GM21526 (cell line): Measurements from ENCODE around the gene ADAMTS2.

ENCODE experiments used
- ATAC-seq: cut with Tn5 transposase; IDR thresholded peaks from one replicate; pipeline ENCODE4 v1.9.1; 2021; ENCODE audit warnings: moderate library complexity; ENCODE audit not compliant: unreplicated experiment, low FRiP score

Gene ADAMTS2

DNA sequence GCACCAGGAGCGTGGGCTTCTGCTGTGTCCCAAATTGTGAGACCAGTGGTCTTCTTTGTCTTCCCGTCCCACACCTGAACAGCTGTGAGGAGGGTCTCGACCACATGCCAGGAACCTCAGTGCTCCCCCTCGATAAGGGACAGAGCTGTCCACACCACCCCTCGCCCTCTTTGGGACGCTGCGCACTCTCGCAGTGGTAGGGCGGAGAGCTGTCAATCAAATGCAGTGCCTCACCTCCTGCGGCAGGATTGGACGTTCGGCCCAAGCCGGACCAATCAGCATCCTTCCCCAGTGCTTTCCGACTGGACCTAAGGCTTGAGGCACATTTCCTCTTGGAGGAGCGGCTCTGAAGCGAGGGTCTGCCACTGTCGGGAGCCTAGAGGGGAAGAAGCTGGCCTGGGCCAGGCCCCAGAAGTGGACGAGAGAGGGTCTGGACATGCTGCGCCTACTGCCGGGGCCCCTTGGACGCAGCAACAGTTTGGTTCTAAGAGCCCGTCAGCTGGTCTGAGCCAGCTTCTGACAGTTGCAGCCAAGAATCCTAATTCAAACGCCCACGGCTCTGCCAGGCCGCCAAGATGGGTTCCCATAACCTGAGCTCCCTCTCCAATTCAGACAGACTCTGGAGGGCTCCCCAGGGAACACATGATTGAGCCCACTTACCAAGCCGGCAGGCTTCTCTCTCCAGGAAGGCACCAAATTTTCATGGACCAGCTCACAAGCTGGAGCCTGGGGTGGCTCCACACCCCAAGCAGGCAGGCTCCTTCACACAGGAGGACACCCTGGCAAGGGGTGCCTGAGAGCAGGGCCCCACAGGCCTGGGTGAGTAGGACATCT is 28.1 kb upstream of the ADAMTS2 start:
- ATAC-seq: no peak

GRCh38 chr5:179371681-179372680 is 26.7 kb upstream of the ADAMTS2 start:
- ATAC-seq: no peak

GRCh38 chr5:179371121-179371510 is 25.9 kb upstream of the ADAMTS2 start:
- no peak for ATAC-seq

DNA sequence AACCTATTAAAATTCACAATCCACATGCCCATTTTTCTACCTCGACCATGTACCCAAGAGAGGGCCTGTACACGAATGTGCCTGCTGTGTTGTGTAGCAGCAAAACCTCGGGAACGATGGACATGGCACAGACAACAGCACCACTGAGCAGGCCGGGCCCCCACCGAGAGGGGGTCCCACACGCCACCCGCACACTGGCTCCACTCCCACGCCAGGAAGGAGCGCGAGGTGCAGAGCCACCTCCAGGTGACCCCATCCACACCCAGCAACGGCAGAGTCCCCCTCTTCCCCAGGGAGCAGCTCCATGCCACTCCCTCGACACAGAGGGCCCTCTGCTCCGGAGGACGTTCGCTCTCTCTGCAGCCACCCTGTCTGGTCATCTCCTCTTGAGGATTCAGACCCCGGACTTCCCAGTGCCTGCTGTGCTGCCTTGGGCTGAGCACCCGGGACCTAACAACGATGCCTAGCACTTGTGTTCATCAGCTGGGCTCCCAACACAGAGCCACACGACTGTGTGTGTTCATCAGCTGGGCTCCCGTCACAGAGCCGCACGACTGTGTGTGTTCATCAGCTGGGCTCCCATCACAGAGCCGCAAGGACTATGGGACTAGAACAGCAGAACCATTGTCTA is 25.3 kb upstream of the ADAMTS2 start:
- ATAC-seq: no peak

GRCh38 chr5:179369530-179369884 is 24.2 kb upstream of the ADAMTS2 start:
- ATAC-seq: no peak

DNA sequence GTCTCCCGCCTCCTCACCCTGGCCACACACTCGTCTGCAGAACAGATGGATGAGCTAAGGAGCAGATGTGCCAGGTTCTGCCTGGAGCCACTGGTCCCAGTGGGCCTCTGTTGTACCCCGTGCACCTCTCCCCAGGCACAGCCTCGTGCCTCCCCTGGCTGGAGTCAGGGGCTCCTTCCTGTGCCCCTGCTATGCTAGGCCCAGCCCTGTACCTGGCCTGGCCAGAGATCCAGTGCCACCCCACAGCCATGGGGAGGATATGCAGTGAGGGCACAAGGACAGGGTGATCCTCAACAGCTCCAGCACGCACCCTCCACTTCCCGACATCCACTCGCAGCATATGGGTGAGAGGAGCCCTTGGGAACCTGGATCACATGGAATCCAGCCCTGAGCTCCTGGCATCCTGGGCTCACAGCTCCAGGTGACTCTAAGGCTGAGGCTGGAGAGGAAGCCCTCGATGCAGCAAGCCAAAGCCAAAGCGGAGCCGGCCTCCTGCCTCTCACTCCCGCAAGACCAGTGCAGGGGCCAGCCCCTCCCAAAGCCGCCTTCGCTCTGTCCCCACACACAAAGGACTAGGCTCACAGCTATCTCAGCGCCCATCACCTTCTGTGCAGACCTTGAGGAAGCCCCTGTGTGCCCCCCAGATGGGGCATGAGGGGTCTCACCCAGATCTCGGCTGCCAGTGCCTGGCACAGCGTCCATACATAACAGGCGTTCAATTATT is 23.7 kb upstream of the ADAMTS2 start:
- ATAC-seq: no peak

DNA sequence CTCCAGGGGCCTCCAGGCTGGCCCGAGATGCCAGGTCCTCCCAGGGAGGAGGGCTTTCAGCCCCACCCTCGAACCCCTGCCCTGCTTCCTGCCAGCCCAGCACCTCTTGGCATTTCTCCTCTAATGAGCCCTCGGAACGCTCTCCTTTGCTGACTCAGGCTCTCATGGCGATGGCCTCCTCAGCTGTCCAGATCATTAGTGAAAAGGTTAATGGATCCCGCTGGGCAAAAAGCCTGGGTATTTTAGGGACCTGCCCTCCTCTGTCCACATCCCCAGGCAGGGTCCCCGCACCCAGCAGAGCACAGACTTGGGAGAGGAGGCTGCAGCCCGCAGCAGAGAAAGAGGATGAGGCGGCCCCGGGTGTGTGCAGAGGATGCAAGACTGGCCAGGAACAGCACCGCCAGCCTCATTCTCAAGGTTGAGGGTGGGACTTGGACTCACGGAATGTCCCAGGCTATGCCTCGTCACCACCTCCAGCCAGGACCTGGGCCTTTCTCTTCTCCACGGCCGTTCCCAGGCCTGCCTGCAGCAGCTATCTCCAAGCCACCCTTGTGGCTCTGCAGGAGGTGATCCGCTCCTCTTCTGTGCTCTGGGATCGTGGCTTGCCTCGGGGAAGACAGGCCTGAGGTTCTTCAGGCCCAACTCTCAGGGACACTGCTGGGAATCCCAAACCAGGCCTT is 23.0 kb upstream of the ADAMTS2 start:
- ATAC-seq: no peak

DNA sequence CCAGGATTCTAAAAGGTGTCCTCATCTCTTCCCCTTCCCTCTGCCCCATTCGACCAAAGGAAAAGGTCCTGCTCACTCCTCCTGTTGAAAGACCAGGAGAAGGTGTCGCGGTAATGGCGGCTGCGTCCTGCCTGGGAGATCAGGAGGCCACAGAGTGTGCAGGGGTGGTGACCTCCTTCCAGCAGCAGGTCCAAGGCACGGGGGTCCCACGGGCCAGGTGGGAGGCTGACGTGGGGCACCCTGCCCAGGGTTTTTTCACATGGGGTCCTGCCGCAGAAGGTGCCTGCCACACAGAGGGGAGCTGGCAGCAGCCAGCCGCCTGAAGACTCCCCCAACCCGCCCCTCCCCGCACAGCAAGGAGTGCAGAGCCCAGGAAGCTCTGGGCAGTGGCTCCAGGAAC is 22.2 kb upstream of the ADAMTS2 start:
- ATAC-seq: no peak

GRCh38 chr5:179362355-179362754 is 17.1 kb upstream of the ADAMTS2 start:
- ATAC-seq: no peak

GRCh38 chr5:179361037-179361603 is 15.9 kb upstream of the ADAMTS2 start:
- ATAC-seq: no peak

DNA sequence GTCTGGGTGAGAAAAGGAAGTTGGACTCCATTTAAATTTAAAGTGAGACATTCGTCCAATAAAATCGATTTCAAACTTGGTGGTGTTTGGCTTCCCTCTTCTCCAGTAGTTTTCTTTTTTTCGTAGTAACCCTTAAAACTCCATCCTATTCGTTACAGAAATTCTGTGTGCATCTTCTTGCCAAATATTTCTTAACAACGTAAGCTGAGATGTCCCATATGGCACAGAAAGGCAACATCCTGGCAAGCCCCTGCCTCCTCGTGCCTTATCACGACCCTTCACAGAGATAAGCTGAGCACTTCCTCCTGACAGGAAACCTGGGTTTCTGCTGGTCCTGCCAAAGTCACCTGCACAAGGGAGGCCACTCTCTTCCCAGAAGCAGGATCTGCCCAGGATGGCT is 11.8 kb upstream of the ADAMTS2 start:
- no peak for ATAC-seq

GRCh38 chr5:179355976-179356974 is 11.0 kb upstream of the ADAMTS2 start:
- no peak for ATAC-seq

- no peak for ATAC-seq
These were observed 9.1 kb upstream of the ADAMTS2 start for GRCh38 chr5:179354305-179354882.

DNA sequence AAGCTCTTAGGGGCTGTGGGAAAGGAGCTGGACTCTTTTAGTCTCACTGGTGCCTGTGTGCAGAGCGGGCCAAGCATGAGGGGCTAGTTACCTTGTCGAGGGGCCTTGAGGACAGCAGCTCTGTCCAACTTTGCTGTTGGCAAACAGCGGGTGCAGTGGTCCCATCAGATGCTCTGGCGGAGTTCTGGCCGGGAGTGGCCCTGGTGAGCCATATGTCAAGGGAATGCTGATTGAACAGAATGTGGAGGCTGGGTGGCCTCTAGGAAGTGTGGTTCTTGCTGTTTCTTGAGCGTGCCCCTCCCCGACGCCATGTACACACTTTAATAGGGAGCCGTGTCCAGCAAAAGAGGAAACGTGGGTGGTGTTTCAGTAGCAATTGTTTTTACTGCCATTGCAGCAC is 3.6 kb upstream of the ADAMTS2 start:
- no peak for ATAC-seq

DNA sequence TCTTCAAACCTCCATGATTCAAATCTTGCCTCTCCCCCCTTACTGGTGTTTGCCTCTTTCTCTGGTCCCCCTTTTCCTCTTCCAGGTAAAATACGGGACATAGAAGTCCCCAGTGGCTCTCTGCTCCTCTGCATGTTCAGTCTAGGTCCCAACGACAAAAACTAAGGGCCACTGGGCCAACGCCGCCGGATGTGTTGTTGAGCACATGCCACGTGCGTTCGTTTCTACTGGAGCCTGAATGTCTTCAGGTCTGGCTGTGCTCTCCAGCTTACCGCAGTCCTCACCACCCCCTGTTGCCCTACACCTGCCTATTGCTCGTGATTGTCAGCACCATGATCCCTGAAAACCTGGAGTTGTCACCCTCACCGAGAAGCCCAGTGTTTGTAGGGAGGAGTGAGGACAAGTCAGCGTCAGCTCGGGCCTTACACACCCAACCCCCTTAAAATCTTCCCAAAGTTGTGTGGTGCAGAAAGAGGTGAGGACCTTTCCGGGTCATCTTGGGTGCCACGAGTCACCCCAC is 2.8 kb upstream of the ADAMTS2 start:
- no peak for ATAC-seq

DNA sequence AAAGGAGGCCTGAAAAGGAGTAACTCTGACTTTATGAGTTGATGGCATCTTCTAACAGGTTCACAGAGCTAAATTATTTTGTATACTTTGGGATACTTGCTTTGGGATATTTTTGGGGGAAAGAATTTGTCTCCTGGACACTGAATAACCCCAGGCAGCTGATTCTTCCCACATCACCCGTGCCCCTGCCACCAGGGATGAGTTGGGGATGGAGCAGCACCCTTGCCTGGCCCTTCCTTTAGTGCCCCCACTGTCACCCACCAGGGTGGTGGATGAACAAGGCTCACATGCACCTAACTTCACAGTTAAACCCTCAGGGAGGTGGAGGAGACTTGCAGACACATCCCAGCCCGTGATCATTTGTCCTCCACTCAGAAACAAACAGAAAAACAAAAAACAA is 2.3 kb upstream of the ADAMTS2 start:
- ATAC-seq: no peak

- ATAC-seq: no peak
These were observed 1.6 kb upstream of the ADAMTS2 start for GRCh38 chr5:179346875-179347274.

DNA sequence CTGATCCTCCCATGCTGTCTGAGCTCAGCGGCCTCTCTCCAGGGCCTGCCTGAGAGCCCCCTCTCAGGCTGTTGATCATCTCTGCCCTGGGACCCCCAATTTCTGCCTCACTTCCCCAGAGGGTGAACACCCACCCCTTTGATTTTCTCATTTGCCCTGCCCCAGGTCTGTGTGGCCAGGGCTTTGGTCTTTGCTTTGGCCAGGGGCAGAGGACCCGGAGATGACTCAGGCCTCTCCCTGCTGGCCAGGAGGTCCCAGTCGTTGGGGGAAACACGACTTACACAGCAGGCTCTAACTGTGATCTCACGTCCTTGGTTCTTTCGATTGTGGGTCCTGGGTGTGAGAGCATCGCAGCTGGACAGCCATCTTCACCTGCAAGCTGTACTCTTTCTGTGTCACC is 1.1 kb upstream of the ADAMTS2 start:
- ATAC-seq: no peak
